ENCODE measurements around the gene UBALD2.

- no peak for TF ChIP-seq CTCF (IDR thresholded peaks at IDR 0.05)
- TF ChIP-seq POLR2A (IDR thresholded peaks at IDR 0.05) = no peak
Observed at GRCh38 chr17:76240461-76241203, 24.5 kb upstream of the UBALD2 start, which contains the start of gene RNF157.
